COLO829 (cell line): ENCODE data around the gene SOCS1.
A peak's percentile ranks its signal among the peaks of the same experiment; 100 is the strongest.

ENCODE experiments used
- DNase-seq: peaks from one replicate; pipeline ENCODE4 v3.0.0; 2012; ENCODE audit warnings: low spot score

The SOCS1 gene

GRCh38 chr16:11260596-11260966 is 4.6 kb upstream of the SOCS1 start:
- no peak for DNase-seq

GRCh38 chr16:11259655-11260595 is 3.9 kb upstream of the SOCS1 start:
- DNase-seq: no peak

- peak; percentile 35 for DNase-seq
Measured at GRCh38 chr16:11258553-11259492, 2.8 kb upstream of the SOCS1 start.

- peak; percentile 82 for DNase-seq
Measured at GRCh38 chr16:11257131-11257938, 1.3 kb upstream of the SOCS1 start.

- no peak for DNase-seq
Measured at GRCh38 chr16:11256661-11257130, 692 bp upstream of the SOCS1 start.

- DNase-seq: no peak
Measured at GRCh38 chr16:11254913-11255736, 879 bp downstream of the SOCS1 start.

- no peak for DNase-seq
Measured at GRCh38 chr16:11253995-11254912, 1.8 kb downstream of the SOCS1 start.

GRCh38 chr16:11253009-11253994 is 2.7 kb downstream of the SOCS1 start:
- DNase-seq: no peak

- no peak for DNase-seq
Measured at GRCh38 chr16:11252482-11252931, 3.5 kb downstream of the SOCS1 start.

- DNase-seq: no peak
Measured at GRCh38 chr16:11251525-11252481, 4.2 kb downstream of the SOCS1 start.

GRCh38 chr16:11250786-11251524 is 5.0 kb downstream of the SOCS1 start:
- no peak for DNase-seq

- no peak for DNase-seq
Measured at GRCh38 chr16:11250091-11250785, 5.8 kb downstream of the SOCS1 start.

GRCh38 chr16:11249233-11250061 is 6.6 kb downstream of the SOCS1 start:
- no peak for DNase-seq

GRCh38 chr16:11248133-11248532 is 7.9 kb downstream of the SOCS1 start:
- DNase-seq: no peak

GRCh38 chr16:11245988-11246387 is 10.0 kb downstream of the SOCS1 start:
- no peak for DNase-seq
